NCI-H1417 treated with DMSO at 0.1 percent for 48 hours (cell line): ENCODE measurements around the gene SVOP.
"Not testable (repeated sequence)": the region's sequence is repeated elsewhere in the genome, so short reads cannot be mapped to it uniquely, and the experiment has no call there.

Source experiments
- DNase-seq: peaks from one replicate; lab custom pipeline; 2025; lab: John Stamatoyannopoulos, UW

The SVOP gene, protein sequence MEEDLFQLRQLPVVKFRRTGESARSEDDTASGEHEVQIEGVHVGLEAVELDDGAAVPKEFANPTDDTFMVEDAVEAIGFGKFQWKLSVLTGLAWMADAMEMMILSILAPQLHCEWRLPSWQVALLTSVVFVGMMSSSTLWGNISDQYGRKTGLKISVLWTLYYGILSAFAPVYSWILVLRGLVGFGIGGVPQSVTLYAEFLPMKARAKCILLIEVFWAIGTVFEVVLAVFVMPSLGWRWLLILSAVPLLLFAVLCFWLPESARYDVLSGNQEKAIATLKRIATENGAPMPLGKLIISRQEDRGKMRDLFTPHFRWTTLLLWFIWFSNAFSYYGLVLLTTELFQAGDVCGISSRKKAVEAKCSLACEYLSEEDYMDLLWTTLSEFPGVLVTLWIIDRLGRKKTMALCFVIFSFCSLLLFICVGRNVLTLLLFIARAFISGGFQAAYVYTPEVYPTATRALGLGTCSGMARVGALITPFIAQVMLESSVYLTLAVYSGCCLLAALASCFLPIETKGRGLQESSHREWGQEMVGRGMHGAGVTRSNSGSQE

GRCh38 chr12:109020796-109021380 lies at the start of gene SVOP:
SVOP (minus strand) TSS chr12:109021068; CDS start chr12:109020868, 200 bp downstream.
- peak; percentile 60 for DNase-seq

DNA sequence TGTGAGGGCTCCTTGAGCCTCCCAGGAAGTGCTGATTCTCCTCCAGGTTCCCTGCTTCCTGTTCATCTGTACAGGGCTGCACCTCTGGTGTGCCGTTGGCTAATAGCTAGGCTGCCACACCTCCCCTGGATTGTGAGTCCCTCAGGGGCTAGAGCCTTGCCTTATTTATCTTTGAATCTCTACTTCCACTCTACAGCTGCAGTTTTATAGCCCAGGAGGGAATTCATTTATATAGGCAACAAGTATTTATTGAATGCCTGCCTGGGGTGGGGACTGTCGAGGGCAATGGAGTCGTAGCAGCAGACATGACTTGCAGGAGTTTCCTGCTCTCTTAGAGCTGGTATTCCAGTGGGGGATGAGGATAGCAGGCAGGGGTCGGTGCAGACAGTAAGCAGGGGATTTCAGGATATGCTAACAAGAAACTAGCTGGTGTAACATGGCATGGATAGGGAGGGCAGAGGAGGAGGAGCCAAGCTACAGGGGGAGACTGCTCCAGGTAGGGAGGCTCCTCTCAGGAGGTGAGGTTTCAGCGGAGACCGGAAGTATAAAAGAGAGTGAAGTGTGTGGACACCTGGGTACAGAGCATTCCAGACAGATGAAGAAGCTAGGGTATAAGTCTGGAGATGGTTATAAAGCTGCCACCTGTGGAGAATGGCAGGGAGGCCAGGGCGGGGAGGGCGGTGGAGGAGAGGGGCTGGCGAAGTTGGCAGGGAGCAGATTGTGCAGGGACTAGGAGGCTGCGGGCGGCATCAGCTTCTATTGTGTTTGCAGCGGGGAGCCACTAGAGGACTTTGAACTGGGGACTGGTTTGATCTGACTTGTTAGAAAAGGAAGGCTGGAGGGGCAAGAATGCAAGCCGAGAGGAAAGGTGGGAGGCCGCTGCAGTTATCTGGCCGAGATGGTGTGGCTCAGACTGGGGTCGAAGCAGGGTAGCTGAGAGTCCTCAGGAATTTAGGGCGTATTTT lies 48.7 kb upstream of the SVOP start:
- no peak for DNase-seq

GRCh38 chr12:109065853-109066193 lies 45.0 kb upstream of the SVOP start:
- DNase-seq: no peak

GRCh38 chr12:109065154-109065852 lies 44.4 kb upstream of the SVOP start:
- no peak for DNase-seq

DNA sequence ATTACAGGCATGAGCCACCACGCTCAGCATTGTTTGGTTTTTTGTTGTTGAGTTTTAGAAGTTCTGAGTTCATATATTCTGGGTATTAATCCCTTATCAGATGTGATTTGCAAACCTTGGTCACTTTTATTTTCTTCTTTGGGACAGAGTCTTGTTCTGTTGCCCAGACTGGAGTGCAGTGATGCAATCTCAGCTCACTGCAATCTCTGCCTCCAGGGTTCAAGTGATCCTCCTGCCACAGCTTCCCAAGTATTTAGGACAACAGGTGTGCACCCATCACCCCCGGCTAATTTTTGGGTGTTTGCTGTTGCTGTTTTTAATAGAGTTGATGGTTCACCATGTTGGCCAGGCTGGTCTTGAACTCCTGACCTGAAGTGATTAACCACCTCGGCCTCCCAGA lies 43.3 kb upstream of the SVOP start:
- DNase-seq: no peak

DNA sequence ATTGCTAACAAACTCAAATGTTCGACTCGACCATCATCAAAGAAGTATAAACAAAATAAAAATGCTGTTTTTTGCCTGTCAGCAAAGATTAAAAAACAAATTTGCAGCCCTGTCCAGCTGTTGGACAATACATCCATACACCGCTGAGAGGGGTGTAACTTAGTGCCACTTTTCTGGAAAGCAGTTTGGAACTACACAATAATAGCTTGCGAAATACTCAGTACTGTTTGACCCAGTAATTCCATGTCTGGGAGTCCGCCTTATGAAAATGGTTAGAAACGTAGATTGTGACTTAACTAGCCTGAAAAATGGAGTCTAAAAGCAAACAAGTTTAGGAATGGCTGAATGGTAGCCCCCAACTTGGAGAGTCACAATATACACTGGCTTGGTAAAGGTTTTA lies 37.9 kb upstream of the SVOP start:
- no peak for DNase-seq

- DNase-seq: no peak
Observed at GRCh38 chr12:109057376-109057775, 36.5 kb upstream of the SVOP start.

GRCh38 chr12:109056891-109057290 lies 36.0 kb upstream of the SVOP start:
- no peak for DNase-seq

- DNase-seq: no peak
Observed at GRCh38 chr12:109054520-109054919, 33.7 kb upstream of the SVOP start.

DNA sequence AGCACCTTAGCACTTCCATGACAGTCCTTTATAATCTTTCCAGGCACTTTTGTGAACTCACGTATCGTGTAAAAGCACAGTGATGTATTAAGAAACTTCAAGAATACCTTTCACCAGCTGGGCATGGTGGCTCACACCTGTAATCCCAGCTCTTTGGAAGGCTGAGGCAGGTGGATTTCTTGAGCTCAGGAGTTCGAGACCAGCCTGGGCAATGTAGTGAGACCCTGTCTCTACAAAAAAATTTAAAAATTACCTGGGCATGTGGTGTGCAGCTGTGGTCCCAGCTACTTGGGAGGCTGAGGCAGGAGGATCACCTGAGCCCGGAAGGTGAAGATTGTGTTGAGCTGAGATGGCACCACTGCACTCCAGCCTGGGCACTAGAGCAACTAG lies 33.3 kb upstream of the SVOP start:
- DNase-seq: not testable (repeated sequence)

DNA sequence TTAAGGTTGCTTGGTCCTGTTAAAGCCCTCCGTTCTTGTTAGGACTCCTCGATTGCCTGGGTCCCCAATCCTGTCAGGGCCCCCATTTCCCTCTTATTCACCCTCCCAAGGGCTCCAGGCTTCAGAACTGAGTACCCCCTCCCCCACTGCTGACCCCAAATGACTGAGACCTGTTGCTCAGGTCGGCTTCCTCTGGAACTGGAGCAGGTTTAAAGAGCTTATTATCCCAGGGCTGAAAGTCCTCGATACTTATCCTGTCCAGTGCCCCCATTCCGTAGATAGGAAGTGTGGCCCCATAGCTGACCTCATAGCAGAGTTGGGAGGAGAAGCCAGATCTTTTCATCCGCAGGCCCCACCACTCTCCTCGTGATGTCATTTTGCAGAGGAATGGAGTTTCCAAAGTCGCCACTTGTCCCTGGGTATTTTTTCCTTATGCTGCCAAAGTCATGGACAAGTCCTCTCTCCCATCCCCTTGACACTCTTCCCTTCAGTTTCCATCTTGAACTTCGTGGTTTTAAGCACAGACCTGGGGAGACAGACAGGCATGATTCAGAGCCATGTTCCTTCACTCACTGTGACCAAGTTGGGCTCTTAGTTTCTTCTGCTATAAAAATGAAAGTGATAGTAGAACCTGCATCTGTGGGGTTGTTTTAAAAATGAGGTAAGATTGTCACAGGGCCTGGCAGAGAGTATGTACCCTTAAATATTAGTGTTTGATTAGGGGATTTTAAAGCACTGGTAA lies 32.7 kb upstream of the SVOP start:
- DNase-seq: no peak

DNA sequence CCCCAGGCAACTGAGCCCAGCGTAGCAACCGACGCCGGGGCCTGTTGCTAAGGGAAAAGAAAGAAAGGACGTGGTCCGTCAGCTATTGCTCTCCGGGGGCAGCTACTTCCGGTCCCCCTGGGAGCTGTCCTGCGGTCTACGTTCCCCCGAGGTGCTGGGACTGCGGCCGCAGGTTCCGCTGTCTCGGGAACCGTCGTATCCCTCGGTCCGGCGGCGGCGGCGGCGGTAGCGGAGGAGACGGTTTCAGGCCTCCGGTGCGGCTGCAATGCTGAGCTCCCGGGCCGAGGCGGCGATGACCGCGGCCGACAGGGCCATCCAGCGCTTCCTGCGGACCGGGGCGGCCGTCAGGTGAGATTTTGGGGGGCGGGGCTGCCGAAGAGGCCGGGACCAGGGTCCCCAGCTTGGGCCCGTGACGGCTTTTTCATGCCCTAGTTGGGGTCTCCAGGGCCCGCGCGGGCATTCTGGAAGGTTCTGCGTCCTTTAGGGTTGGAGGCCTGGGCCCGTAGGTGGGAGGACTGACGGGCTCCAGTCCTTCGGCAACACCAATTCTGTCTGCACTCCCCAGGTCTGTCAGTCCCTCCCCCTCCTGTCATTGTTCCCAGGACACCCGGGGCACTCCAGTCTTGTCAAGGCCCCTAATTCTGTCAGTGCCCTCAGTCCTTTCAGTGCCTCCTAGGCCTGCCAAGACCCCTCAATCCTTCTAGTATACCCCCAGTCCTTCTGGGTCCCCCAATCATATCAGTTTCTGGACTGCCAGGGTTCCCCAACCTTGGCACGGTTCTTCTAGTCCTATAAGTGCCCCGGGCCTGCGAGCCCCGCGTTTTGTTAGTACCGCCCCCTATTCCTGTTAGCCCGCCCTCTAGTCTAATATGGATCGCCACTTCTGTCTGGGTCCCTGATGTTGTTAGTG lies 31.8 kb upstream of the SVOP start, which contains the start of gene USP30:
USP30 (plus strand) TSS at position 163 of the 910 bp plus-strand sequence; CDS start at position 266, 103 bp downstream.
- DNase-seq: peak; percentile 71

DNA sequence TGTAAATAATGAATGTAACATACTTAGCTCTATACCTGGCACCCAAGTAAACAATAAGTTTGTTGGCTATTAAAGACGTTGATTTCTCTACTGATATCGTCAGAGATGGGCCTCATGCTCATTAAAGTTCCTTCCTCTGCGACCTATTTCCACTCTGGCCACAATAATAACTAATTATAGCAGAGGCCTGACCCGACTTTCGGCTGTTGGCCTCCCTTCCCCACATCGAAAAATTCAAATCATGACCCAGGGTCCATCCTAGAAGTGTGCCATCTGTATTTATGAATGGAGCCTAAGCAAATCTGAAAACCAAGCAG lies 31.2 kb upstream of the SVOP start:
- DNase-seq: no peak

DNA sequence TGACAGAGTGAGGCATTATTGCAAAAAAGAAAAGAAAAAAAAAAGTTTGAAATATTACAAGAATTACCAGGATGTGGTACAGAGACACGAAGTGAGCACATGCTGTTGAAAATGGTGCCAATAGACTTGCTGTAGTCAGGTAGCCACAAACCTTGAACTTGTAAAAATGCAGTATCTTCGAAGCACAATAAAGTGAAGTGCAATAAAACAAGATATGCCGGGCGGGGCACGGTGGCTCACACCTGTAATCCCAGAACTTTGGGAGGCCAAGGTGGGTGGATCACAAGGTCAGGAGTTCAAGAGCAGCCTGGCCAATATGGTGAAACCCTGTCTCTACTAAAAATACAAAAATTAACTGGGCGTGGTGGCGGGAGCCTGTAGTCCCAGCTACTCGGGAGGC lies 28.9 kb upstream of the SVOP start:
- DNase-seq: not testable (repeated sequence)

GRCh38 chr12:109048706-109049105 lies 27.8 kb upstream of the SVOP start:
- DNase-seq: not testable (repeated sequence)

- no peak for DNase-seq
Observed at GRCh38 chr12:109047081-109047805, 26.4 kb upstream of the SVOP start.

GRCh38 chr12:109044241-109044640 lies 23.4 kb upstream of the SVOP start:
- no peak for DNase-seq

DNA sequence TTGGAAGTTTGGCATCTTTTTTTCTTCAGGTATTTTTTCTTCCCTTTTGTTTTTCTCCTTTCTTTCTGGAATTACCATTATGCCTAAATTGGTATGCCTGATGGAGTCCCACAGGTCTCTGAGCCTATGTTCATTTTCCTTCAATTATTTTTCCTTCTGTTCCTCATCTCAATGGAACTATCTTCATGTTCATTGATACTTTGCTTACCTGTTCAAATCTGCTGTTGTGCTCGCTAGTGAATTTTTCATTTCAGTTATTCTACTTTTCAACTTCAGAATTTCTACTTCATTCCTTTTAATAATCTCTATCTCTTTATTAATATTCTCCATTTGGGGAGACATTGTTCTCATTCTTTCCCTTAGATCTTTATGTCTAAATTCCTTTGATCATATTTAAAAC lies 16.1 kb upstream of the SVOP start:
- DNase-seq: no peak
